ENCODE data around the gene PRF1.
A peak's percentile ranks its signal among the peaks of the same experiment; 100 is the strongest.
"Not testable (repeated sequence)": the region's sequence is repeated elsewhere in the genome, so short reads cannot be mapped to it uniquely, and the experiment has no call there.

Gene PRF1

DNA sequence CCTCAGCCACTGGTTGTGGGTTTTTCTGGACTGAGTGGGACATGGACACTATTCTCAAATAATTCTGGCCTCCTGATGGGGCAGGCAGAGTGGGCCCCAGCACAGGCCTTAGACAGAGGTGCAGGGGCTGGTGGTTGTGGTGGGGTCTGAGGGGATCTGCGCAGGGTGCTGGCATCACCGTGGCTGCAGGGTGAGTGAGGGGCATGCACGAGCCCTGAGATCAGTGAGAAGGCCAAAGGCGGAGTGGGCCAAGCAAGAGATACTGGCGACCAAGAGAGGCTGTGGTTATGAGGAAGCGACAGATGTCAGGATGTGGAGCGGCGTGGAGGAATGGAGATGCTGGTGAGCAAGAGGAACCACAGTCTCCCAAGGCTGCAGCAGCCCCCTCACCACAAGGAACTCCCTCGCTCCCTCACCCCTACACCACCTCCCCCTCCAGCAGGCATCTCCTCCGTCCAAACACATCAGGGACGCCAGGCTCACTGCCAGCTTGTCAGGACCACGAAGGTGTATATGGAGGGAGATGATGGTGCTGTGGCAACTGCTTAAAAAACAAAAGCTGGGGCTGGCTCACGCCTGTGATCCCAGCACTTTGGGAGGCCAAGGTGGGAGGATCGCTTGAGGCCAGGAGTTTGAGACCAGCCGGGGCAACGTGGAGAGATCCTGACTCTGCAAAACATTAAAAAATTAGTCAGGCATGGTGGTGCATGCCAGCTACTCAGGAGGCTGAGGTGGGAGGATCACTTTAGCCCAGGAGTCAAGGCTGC is 9.6 kb downstream of the PRF1 start:
- DNase-seq: no peak

DNA sequence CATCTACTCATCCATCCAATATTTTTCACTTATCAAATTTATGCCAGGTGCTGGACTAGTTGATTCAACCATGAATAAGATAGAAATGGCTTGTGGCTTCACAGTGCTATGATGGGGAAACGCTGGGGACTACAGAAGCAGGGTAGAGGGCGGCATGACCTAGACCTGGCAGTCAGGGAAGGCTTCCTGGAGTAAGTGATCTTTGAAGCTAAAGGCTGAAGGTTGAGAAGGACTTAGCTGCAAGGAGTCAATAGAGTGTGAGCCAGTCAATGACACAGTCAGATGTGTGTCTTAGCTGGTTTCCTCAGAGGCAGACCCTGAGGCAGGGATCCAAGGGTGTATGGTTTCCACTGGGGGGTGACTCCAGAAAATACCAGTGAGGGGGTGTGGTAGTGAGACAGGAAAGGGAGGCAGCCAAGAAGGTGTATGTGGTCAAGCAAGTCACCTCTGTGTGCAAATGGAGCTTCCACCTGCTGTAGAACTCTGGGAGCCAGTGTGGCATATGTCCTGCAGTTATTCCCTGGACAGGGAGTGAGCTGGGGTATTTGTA is 10.3 kb downstream of the PRF1 start:
- no peak for DNase-seq

DNA sequence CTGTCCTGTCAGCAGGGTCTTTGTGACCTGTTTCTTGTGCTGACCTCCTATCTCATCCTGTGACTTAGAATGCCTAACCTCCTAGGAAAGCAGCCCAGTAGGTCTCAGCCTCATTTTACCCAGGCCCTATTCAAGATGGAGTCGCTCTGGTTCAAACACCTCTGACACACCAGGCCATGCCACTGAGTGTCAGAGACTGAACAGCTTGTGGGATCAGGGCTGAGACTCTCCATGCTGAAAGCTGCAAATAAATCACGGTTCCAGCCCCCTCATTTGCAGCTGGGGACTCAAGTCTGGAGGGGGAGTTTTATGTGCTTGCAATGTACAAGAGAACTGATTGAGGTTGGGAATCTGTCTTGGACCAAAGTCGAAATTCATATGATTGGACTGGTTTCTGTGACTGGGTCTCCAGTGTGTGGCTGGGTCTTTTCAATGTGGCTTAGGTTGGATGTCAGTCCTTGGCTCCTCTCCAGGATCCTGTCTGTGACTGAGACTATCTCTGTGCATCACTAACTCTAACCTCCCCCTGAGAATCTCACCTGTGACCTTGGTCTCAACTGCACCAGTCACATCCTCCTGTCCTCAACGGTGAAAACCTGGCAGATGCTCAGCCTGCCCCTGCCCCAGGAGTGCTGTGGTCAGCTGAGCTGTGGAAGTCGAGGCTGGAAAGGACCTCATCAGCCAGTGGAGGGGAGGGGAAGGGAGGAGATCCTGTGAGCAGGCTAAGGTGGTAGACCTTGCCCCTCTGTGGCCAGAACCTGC is 11.7 kb downstream of the PRF1 start:
- DNase-seq: no peak

DNA sequence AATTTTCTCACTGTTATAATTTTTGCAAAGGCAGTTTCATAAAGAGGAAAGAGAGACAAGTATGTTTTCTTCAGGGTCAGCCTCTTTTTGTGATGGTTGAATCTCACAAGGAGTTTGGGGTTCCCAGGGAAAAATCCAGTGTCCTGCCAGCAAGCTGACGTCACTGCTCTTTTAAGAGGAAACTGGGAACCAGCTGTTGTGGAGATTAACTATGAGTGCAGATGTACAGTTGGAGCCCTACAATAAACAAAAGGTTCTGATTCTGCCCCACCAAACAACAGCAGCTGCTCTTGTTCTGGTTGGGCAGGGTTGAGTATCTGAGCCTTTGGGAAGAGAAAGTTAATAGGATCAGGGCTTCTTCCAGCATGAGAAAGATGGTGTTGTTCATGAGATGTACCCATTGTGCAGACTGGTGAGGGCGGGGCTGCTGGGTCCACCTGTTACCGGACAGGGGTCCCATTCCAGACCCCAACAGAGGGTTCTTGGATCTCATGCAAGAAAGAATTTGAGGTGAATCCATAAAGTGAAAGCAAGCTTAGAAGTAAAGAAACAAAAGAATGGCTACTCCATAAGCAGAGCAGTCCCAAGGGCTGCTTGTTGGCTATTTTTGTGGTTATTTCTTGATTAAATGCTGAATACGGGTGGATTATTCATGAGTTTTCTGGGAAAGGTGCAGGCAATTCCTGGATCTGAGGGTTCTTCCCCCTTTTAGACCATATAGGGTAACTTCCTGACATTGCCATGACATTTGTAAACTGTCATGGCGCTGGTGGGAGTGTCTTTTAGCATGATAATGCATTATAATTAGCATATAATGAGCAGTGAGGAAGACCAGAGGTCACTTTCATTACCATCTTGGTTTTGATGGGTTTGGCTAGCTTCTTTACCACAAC is 12.5 kb downstream of the PRF1 start:
- no peak for DNase-seq

DNA sequence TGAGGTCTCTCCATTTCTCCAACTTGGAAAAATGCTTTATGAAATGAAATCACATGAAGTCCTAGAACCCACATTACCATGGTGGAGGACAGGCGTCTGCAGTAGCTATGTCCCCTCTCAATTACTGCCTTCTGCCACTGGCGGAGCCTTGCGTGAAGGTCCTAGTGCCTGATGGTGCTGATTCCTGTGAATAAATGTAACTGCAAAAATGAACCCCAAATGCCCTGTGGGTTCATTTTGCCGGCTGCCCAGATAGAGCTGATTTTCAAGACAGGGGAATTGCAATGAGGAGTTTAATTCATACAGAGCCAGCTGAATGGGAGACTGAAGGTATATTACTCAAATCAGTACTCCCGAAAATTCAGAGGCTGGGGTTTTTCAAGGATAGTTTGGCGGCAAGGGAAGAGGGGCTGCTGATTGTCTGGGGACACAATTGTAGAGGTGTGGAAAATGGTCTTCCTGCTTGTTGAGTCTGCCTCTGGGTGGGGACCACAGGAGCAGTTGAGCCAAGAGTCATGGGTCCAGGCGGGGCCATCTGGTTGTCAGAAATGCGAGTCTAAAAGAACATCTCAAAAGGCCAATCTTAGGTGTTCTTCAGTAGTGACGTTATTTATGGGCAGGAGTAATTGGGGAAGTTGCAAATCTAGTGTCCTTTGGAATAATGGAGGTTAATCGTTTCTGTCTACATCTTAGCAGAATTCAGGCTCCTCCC is 13.5 kb downstream of the PRF1 start:
- DNase-seq: no peak

DNA sequence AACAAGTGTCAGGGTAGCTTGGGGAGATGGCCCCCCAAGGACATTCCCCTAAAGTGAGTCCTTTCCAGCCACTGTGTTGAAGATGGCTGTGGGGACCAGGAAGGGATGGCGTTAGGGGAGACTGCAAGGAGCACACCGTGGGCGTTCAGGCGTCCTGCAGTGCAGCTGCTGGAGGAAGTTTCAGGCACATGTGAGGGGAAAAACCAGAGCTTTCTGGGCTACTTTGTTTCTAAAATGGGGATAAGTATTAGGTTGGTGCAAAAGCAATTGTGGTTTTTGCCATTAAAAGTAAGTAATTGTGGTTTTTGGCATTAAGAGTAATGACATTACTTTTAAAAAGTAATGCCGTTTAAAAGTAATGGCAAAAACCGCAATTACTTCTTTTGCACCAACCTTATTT is 14.3 kb downstream of the PRF1 start:
- DNase-seq: no peak

DNA sequence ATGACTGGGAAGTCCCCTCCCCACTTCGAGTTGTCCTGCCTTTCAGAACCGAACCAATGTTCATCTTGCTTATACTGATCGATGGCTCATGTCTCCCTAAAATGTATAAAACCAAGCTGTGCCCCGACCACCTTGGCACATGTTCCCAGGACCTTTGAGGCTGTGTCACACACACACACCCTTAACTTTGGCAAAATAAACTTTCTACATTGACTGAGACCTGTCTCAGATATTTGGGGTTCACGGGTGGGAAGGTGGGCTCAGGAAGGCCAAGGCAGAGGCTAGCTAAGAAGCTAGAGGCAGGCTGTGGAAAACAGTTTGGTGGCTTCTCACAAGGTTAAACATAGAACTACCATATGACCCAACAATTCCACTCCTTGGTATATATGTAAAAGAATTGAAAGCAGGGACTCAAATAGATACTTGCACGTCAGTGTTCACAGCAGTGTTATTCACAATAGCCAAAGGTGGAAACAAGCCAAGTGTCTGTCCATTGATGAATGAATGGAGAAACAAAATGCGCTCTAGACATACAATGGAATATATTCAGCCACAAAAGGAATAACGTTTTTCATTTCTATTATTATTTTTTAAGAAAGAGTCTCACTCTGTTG is 15.4 kb downstream of the PRF1 start:
- no peak for DNase-seq

DNA sequence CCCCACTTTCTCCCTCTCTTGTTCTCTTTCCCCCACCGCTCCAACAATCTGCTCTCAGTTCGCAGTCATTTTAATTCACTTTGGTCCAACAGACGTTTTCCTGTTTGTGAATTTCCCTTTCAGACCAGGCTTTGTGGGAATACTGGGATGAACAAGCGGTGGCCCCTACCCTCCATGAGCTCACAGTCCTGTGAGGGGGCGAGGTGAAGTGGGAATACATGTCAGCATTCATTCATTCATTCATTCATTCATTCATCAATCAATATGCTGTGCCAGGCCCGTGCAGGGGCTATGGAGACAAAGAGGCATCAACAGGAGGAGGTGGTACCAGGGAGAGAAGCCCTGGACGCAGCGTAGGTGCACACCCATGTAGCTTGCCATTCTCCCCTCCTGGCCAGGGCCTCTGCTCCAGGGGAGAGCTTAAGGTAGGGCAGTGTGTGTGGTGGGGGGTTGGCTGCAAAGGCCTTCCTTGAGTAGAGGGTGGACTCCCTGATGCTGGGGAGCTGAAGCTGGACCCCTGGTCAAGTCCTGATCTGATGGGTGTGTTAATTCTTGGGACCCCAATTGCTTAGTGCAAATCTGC is 16.1 kb downstream of the PRF1 start:
- DNase-seq: no peak

DNA sequence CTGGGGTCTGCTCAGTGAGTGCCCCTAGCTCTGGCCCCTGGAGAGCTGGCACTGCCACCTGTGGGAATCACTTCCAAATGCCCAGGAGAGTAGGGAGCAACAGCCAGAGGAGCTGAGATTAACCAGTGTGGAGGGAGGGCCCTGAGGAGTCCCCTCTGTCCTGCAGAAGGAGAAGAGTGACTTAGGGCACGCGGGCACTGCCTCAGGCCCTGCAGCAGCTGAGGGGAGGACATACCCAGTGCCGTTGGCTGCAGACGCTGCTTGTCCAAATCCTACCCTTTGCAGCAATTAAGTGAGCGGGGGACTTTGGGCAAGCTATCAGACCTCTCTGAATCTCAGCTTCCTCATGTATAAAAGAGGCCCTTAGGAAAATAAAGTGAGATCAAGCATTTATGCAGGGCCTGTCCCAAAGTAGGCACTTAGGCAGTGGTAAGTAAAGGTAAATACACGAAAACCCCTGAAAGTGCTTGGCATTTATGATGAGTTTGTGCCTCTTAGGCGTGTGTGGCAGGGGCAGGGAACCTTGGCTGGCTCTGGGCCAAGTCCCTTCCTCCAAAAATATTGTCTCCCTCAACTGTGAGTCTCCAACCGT is 16.9 kb downstream of the PRF1 start:
- no peak for DNase-seq

DNA sequence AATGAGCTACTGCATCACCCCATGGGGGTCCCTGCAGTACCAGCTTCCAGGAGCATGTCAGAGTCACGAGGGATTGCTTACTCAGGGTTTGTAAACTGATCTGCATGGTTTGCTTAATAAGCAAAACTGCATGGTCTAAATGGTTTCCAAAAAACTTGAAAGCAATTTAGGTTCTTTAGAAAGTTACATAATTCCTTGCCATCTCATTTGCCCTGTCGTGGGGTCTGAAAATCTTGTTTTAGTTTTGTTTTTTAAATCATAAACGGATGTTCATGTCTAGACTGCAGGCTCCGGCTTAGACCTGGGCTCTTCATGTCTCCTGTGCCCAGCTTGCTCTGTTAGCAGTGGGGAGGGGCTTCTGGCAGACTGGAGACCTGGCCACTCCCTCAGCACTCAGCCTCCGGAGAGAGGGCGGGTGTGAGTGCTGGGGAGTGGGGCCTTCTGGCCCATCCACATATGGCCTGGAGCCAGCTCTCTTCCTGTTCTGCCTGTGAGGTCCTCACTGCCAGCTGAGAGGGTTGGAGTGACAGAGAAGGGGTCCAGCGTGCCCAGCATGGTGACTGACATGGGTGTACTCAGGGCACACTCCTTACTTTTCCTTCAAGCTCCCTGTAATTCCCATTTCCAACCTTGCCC is 17.5 kb downstream of the PRF1 start:
- DNase-seq: no peak

DNA sequence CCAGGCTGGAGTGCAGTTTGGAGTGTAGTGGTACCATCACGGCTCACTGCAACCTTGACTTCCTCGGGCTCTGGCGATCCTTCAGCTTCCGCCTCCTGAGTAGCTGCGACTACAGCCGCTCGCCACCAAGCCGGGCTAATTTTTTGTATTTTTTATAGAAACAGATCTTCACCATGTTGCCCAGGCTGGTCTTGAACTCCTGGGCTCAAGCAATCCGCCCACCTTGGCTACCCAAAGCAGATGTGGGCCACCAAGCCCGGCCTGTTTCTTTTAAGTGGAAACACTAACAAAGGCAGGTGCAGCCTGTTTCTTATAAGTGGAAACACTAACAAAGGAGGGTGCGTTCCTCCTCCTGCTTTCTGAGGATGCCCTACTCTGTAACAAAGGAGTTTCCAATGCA is 18.2 kb downstream of the PRF1 start:
- DNase-seq: no peak

DNA sequence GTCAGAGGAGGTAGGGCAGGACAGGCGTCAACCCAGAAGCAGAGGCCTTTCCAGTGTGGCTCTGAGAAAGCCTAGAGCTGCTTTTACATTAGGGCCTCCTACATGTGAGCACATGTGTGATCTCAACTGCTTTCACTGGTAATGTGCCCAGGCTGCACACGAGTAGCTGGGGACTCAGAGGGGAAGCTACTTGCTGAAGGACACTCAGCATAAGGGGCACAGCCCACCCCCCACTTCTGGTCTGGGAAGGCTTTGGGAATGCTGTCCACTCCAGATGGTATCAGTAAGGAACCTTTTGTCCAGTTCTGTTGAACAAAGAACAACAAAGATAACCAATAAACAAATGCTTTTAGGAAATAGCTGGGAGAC is 18.9 kb downstream of the PRF1 start:
- no peak for DNase-seq

DNA sequence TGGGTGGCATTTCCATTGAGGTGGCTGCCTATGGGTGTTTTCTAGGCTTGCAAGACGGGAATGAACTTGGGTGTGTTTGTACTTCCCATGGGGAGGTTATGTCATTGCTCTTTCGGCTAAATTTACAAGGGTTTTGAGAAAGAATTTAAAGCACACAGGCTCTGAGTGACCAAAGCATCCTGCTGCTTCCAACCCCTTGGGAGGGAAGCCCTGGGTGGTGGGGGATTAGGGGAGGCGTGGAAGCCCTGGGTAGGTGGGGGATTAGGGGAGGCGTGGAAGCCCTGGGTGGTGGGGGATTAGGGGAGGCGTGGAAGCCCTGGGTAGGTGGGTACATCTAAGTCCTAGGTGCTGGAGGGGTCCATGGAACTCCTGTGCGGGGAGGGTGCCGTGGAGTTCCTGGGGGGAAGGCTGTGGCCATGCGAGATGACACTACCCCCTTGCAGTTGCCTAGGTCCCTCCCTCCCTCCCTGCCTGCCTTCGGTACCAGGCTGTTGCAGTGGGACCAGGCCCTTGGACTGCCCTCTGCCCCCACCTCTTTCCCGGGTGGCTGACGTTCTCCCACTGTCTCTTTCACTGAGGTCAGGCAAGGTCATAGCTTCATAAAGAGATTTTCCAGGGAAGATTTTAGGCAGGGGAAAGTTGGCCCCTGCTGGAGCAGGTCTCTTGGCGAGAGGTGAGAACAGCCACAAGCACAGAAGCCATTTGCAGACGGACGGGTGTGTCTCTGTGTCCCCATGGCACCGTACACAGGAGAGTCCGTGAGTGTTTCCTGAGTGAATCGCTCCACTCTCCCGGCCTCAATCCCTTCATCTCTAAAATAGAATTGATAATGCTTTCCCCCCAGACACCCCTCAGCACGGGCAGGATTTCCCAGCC is 19.5 kb downstream of the PRF1 start:
- DNase-seq: no peak

DNA sequence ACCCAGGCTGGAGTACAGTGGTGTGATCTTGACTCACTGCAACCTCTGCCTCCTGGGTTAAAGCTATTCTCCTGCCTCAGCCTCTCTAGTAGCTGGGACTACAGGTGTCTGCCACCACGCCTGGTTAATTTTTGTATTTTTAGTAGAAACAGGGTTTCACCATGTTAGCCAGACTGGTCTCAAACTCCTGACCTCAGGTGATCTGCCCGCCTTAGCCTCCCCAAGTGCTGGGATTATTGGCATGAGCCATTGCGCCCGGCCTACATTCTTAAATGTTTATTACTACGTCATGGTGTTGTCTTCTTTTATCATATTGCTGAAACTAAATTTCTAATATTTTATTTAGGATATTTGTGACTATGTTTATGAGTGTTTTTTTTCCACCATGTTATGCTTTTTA is 21.4 kb downstream of the PRF1 start:
- not testable (repeated sequence) for DNase-seq

DNA sequence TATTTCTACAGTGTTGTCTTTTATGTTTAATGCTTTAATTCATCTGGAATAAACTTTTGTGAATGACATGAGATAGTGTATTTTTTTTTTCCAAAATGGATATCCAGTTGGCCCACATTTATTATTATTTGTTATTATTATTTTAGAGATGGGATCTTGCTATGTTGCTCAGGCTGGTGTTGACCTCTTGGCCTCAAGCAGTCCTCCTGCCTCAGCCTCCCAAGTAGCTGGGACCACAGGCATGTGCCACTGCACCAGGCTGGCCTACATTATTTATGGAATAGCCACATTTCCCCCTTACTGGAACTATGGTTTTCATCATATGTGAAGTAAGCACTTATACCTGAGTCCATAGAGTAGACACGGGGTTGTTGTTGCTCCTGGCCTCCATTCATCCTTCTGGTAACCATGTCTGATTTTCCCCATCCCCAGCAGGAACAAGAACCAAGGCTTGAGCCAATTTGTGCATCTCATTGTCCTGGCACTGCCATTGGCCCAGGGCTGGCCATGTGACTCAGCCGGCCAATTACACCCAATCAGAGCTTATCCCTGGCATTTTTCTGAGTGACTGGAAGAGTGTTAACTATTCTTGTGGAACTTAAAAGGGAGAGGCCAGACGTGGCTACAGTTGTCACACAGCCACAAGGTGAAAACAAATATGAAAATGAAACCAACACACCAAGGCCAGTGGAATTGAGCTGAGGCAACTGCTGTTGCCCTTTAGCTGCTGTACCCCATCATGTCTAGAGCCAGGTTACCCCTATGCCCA is 23.1 kb downstream of the PRF1 start:
- DNase-seq: no peak

DNA sequence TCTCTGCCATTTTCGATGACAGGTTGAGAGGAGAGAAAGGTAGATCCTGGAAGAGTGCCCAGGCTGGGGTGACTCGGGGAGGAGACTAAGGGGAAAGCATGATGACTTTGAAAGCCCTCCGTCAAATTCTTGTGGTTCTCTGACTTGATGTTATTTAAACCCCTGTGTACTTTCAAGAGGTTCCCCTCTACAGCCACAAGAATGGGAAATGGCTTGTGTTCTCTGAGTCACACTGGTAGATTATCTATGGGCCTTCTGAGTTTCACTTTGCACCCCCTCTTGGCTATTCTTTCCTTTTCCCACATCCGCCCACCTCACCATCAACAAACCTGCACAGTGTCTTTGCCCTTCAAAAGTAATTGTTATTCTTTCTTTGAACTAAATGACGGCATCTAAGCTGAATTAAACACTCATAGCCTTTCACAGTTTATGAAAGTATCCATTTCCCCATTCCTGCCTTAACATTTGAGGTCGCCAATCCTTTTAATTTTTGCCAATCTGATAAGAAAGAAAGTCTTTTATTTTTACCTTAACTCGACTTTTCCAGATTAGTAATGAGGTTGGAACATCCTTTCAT is 24.1 kb downstream of the PRF1 start:
- peak; percentile 35 for DNase-seq

DNA sequence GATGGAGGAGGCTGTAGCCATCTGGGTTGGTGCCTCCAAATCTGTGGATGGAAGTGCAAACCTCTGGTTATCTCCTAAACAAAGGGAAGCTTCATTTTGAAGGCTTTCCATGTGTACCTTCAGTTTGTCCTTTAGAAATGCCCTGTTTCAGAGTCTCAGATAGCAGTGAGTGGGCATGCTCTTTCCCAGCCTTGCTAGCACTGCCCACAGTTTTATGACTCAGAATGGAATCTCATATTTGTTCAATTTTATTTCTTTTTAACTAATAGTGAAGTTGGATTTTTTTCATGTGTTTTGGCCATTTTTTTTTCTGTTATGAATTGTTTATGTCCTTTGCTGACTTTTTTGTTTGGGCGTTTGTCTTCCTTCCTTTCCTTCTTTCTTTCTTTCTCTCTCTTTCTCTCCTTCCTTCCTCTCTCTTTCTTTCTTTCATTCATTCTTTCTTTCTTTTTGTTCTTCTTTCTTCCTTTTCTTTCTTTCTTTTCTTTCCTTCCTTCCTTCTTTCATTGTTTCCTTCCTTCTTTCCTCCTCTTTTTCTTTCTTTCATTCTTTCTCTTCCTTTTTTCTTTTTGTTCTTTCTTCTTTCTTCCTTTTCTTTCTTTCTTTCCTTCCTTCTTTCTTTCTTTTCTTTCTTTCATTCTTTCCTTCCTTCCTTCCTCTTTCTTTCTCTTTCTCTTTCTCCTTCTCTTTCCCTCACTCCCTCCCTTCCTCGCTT is 25.6 kb downstream of the PRF1 start:
- no peak for DNase-seq

Data from activated CD4-positive, alpha-beta T cell treated with anti-CD3 and anti-CD28 coated beads, Interleukin-2, amount 50 U/mL, for 1 hour (primary cell).